ENCODE measurements around the gene PGBD1. TPM values are rescaled to one million over a fixed set of nuclear protein-coding genes. Genes with fewer than 3 reads are reported as not detected.
A peak's percentile ranks its signal among the peaks of the same experiment; 100 is the strongest.

The PGBD1 gene, protein sequence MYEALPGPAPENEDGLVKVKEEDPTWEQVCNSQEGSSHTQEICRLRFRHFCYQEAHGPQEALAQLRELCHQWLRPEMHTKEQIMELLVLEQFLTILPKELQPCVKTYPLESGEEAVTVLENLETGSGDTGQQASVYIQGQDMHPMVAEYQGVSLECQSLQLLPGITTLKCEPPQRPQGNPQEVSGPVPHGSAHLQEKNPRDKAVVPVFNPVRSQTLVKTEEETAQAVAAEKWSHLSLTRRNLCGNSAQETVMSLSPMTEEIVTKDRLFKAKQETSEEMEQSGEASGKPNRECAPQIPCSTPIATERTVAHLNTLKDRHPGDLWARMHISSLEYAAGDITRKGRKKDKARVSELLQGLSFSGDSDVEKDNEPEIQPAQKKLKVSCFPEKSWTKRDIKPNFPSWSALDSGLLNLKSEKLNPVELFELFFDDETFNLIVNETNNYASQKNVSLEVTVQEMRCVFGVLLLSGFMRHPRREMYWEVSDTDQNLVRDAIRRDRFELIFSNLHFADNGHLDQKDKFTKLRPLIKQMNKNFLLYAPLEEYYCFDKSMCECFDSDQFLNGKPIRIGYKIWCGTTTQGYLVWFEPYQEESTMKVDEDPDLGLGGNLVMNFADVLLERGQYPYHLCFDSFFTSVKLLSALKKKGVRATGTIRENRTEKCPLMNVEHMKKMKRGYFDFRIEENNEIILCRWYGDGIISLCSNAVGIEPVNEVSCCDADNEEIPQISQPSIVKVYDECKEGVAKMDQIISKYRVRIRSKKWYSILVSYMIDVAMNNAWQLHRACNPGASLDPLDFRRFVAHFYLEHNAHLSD
- total RNA-seq = 1 to 10 TPM; 1.6 to 1.9 TPM

DNA sequence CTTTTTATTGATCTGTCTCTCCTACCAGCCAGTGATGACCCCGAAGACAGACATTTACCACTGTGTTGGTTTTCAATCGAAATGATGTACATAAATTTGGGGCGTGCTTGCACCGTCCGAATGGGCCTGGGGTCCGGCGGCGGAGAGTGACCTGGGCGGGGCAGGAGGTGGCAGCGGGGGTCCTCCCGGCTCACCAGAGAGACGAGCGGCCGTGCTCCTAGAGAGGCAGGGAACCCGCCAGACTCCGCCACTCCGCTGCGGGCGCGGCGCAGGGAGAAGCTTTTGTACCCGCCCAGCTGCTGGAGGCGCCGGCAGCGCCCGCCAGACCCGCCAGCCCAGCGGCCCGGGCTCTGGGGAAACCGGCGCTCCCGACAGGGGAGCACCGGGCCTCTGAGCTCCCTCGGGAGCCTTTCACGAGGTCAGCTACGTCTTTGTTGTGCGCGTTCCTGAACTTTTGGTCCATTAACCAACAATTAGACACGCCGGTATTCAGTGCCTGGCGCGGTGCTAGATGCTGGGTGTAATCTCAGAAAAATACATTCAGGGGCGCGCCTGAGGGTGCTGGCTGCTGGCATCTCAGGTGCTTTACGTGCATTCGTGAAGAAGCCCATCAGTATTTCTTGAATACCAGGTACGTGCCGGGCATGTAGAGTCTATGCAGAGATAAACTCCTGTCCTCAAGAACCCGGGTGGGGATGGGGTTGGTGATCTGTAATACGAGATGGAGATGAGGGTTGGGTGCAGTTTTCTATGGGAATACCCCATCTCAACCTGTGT, at the start of gene PGBD1:
TSS of gene PGBD1 (plus strand) at position 285 of the 777 bp plus-strand sequence. CDS start 2,242 bp downstream, outside the sequence.
- POLR2A ChIA-PET = interaction anchor here (1.3 kb wide), 1 partner anchor 29 kb away, joined by 3 read pairs; the partner anchor contains the start of gene ZKSCAN4
- H3K4me1 Mint-ChIP-seq (ENCODE audit: low read depth) = peaks cover 11% of the 10 kb centered on the region
- H3K4me3 Mint-ChIP-seq = peak within 1 kb of the TSS; percentile 76
- no peak within 1 kb of the TSS for H3K27ac Mint-ChIP-seq
- intact Hi-C loops (cut with micrococcal nuclease) = loop anchor here (1.0 kb wide), 1 partner anchor 14 kb away; the partner anchor contains the start of gene ZSCAN26
- DNase-seq = peak; percentile 68
- peaks cover 15% of the 10 kb centered on the region for H3K27me3 Mint-ChIP-seq
- CTCF ChIA-PET = interaction anchor here (1.4 to 1.7 kb wide), 2 partner anchors 12 to 74 kb away, joined by 4 to 8 read pairs; no protein-coding TSS in a partner anchor
- peaks cover 23% of the 10 kb centered on the region for H3K36me3 Mint-ChIP-seq
- H3K9me3 Mint-ChIP-seq = peaks cover 8% of the 10 kb centered on the region

DNA sequence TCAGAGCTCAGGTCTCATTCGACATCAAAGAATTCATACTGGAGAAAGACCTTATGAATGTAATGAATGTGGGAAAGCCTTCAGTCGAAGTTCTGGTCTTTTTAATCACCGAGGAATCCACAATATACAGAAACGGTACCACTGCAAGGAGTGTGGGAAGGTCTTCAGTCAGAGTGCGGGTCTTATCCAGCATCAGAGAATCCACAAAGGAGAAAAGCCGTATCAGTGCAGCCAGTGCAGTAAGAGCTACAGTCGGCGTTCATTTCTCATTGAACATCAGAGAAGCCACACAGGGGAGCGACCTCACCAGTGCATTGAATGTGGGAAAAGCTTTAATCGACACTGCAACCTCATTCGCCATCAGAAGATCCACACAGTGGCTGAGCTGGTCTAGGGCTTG, 48.6 kb upstream of the PGBD1 start:
- Mint-ChIP-seq H3K27me3 (peaks cover 6% of the 10 kb centered on the region), H3K27ac (no peak overlapping the region), H3K4me3 (no peak overlapping the region), H3K4me1 (ENCODE audit: low read depth) (no peaks in the 10 kb centered on the region), H3K36me3 (peaks cover 4% of the 10 kb centered on the region), H3K9me3 (no peaks in the 10 kb centered on the region)
- ChIA-PET POLR2A (no interaction called here), CTCF (no interaction called here)
- DNase-seq = no peak
- intact Hi-C loops (cut with micrococcal nuclease) = no loop called here

DNA sequence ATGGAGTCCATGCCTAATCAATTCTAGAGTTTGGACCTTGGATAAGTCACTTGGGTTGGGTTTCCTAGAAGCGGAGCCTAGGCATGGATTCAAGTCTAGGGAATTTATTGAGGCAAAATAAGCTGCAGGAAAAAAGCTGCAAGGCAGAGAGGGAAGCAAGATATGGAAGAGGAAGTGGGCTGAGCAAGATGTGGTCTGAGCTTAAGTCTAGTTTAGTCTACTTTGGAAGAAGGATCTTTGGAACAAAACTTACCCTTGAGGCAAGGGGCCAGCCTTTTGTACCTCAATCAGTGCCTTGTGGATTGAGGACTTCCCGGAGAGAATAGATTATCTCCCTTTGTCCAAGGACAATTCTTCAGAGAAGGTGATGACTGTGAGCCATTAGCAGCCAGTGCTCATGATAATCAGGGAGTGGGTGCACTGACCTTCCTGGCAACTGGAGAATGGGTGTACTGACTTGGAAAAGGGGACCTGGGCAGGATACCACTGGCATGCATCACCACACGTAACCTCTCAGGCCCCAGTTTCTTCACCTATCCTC, 45.4 kb upstream of the PGBD1 start:
- intact Hi-C loops (cut with micrococcal nuclease) = no loop called here
- peaks cover 6% of the 10 kb centered on the region for H3K36me3 Mint-ChIP-seq
- no peak overlapping the region for H3K27ac Mint-ChIP-seq
- H3K4me3 Mint-ChIP-seq = no peak overlapping the region
- ChIA-PET POLR2A (no interaction called here), CTCF (no interaction called here)
- DNase-seq = no peak
- peaks cover 6% of the 10 kb centered on the region for H3K27me3 Mint-ChIP-seq
- H3K4me1 Mint-ChIP-seq (ENCODE audit: low read depth) = no peaks in the 10 kb centered on the region
- no peaks in the 10 kb centered on the region for H3K9me3 Mint-ChIP-seq

DNA sequence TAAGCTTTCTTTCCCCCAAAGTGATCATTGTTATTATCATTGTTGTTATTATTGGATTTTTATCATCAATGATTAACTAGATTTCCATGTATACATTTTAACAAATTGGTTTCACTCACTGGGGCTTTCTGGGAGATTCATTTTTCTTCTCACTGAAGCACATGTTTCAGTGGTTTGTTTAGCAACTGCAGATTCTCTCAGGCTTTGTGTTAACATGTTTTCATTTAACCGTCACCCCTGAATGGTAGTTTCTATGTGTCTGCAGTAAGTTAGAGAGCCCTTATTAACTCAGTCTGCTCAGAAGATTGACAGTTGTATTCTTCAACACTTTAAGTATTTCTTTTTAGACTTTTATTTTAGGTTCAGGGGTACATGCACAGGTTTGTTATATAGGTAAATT, 41.7 kb upstream of the PGBD1 start:
- peaks cover 4% of the 10 kb centered on the region for H3K27me3 Mint-ChIP-seq
- intact Hi-C loops (cut with micrococcal nuclease) = no loop called here
- CTCF ChIA-PET = no interaction called here
- H3K27ac Mint-ChIP-seq = no peak overlapping the region
- DNase-seq = no peak
- POLR2A ChIA-PET = no interaction called here
- H3K4me3 Mint-ChIP-seq = no peak overlapping the region
- no peaks in the 10 kb centered on the region for H3K9me3 Mint-ChIP-seq
- peaks cover 14% of the 10 kb centered on the region for H3K36me3 Mint-ChIP-seq
- H3K4me1 Mint-ChIP-seq (ENCODE audit: low read depth) = no peaks in the 10 kb centered on the region

DNA sequence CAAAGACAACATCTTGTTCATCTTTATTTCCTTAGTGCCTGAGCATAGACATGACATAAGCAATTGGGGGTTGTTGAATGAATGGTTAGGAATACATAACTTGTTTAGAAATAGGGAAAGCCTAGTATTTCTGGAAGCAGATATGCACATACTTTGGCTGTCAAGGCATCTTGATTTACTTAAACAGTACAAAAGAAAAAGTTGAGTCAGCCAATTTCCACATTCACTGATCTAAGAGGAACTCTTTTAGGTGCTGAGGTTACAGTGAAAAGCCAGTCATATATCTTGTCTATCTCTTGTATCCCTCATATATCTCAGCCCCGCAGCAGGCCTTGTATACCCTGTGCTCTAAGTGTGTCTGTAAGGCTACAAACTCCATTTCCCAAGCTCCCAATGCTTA, 40.9 kb upstream of the PGBD1 start:
- intact Hi-C loops (cut with micrococcal nuclease) = no loop called here
- H3K9me3 Mint-ChIP-seq = no peaks in the 10 kb centered on the region
- peaks cover 4% of the 10 kb centered on the region for H3K27me3 Mint-ChIP-seq
- DNase-seq = no peak
- H3K27ac Mint-ChIP-seq = no peak overlapping the region
- H3K4me3 Mint-ChIP-seq = no peak overlapping the region
- CTCF ChIA-PET = no interaction called here
- H3K36me3 Mint-ChIP-seq = peaks cover 20% of the 10 kb centered on the region
- POLR2A ChIA-PET = no interaction called here
- H3K4me1 Mint-ChIP-seq (ENCODE audit: low read depth) = no peaks in the 10 kb centered on the region

DNA sequence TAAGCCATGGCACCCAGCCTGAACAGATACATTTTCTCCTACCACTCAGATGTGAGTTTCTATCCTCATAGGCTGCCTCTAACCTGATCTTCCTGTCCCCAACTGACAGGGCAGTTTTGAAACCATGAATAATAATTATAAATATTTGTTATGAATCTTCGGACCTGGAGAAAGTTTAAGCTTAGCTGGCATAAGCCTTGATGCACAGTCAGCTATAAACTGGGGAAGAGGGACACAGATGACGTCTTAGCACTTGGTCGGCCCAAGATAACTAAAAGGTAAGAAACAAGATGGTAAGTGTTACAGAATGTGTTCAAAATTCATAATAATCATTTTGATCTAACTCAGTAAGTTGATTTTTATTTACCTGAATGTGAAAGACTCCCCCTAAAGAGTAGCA, 37.4 kb upstream of the PGBD1 start:
- Mint-ChIP-seq H3K4me1 (ENCODE audit: low read depth) (no peaks in the 10 kb centered on the region), H3K9me3 (no peaks in the 10 kb centered on the region), H3K4me3 (no peak overlapping the region), H3K36me3 (peaks cover 30% of the 10 kb centered on the region), H3K27ac (no peak overlapping the region), H3K27me3 (no peaks in the 10 kb centered on the region)
- DNase-seq = no peak
- intact Hi-C loops (cut with micrococcal nuclease) = no loop called here
- ChIA-PET CTCF (no interaction called here), POLR2A (no interaction called here)

DNA sequence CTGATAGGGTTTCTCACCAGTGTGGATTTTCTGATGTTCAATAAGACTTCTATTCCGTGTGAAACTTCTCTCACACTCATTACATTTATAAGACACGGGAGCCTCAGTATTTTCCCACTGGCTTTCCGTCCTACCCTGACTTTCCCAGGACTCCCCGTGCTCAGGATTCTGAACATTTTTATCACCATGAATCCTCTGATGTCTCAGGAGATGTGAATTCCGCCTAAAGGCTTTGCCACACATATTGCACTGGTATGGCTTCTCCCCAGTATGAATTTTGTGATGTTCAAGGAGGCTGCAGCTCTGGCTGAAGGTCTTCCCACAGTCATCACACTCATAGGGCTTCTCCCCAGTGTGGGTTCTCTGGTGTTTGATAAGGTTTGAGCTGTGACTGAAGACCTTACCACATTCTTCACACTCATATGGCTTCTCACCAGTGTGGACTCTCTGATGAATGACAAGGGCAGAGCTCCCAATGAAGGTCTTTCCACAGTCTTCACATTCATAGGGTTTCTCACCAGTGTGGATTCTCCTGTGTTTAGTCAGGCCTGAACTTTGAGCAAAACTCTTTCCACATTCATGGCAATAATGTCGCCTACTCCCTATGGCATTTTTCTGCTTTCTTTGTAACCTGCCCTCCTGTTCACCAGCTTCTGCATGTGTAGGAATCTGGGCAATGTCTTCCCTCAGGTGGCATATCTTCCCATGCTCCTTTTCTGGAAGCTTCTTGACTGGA, 36.0 kb upstream of the PGBD1 start:
- Mint-ChIP-seq H3K4me1 (ENCODE audit: low read depth) (peaks cover 4% of the 10 kb centered on the region), H3K9me3 (no peaks in the 10 kb centered on the region), H3K36me3 (peaks cover 30% of the 10 kb centered on the region), H3K4me3 (no peak overlapping the region), H3K27me3 (no peaks in the 10 kb centered on the region), H3K27ac (no peak overlapping the region)
- CTCF ChIA-PET = no interaction called here
- intact Hi-C loops (cut with micrococcal nuclease) = no loop called here
- DNase-seq = no peak
- POLR2A ChIA-PET = no interaction called here

DNA sequence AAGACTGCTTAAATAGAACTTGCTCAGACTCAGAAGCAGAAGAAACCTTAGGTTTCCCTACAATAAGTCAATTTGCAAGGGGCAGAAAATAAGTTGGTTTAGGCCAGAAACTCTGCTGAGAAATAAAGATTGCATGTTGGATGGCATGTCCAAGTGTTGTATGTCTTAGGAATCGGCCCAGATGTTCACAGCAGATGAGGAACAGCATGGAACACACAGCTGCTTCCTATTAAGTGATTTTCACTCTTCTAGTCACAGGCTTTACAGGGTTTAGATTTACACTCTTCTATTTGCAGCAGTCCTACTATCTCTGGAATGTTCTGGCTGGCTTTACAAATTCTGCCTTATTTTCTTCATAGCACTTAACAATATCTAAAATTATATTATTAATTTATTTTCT, 32.5 kb upstream of the PGBD1 start:
- no peak for DNase-seq
- H3K4me1 Mint-ChIP-seq (ENCODE audit: low read depth) = peaks cover 17% of the 10 kb centered on the region
- intact Hi-C loops (cut with micrococcal nuclease) = no loop called here
- H3K9me3 Mint-ChIP-seq = no peaks in the 10 kb centered on the region
- no peak overlapping the region for H3K4me3 Mint-ChIP-seq
- POLR2A ChIA-PET = no interaction called here
- H3K27me3 Mint-ChIP-seq = no peaks in the 10 kb centered on the region
- H3K27ac Mint-ChIP-seq = no peak overlapping the region
- CTCF ChIA-PET = interaction anchor here (1.1 kb wide), 1 partner anchor 107 kb away, joined by 4 read pairs; no protein-coding TSS in a partner anchor
- peaks cover 27% of the 10 kb centered on the region for H3K36me3 Mint-ChIP-seq

DNA sequence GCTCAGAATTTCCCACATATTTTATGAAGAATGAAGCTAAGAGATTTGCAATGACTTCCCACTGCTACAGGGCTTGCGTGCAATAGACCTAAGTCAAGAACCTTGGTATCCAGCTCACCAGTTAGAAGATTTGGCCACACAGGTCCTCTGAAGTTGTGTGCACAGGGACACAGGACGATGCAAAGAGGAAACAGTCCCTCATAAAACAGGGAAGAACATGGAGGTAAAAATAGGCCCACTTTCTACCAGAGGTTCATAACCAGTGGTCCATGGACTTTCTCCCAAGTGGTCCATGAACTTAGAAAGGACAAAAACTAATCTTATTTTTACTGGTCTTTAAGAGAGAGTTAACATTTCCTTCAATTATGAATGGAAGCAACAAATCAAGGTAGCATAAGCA, 30.6 kb upstream of the PGBD1 start:
- Mint-ChIP-seq H3K9me3 (no peaks in the 10 kb centered on the region), H3K4me1 (ENCODE audit: low read depth) (peaks cover 17% of the 10 kb centered on the region), H3K27ac (no peak overlapping the region), H3K27me3 (no peaks in the 10 kb centered on the region), H3K36me3 (peaks cover 11% of the 10 kb centered on the region), H3K4me3 (peak overlapping the region; percentile 68)
- ChIA-PET POLR2A (interaction anchor here (0.9 kb wide), 1 partner anchor 16 kb away, joined by 3 read pairs; the partner anchor contains the start of gene ZSCAN26), CTCF (no interaction called here)
- DNase-seq = no peak
- intact Hi-C loops (cut with micrococcal nuclease) = loop anchor here (5.0 kb wide), 1 partner anchor 168 kb away; the partner anchor contains the start of gene ZNF165

DNA sequence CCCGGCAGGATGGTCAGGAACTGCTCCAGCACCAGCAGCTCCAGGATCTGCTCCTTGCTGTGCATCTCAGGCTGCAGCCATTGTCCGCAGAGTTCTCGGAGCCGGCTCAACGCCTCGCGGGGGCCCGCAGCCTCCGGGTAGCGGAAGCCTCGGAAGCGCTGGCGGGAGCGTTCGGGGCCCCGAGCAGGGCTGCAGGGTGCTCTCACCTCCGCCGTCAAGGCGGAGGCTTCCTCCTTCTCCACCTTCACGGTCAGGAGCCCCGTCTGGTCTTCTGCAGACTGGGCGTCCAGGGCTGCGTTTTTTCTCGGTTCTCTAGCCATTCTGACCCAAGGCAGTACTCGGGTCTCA, 29.7 kb upstream of the PGBD1 start:
- POLR2A ChIA-PET = interaction anchor here (0.8 to 1.9 kb wide), 3 partner anchors 12 to 111 kb away, joined by 3 to 12 read pairs (median 7); partner anchors contain the start of genes ZKSCAN8 and ZSCAN26
- Mint-ChIP-seq H3K27me3 (no peaks in the 10 kb centered on the region), H3K9me3 (no peaks in the 10 kb centered on the region)

More for the DNA sequence above, 29.7 kb upstream of the PGBD1 start:
- intact Hi-C loops (cut with micrococcal nuclease) = loop anchor here (1.0 to 5.0 kb wide), 4 partner anchors 16 to 169 kb away; partner anchors contain the start of genes ZKSCAN8, ZNF165, ZSCAN12 and ZSCAN26
- peaks cover 6% of the 10 kb centered on the region for H3K36me3 Mint-ChIP-seq
- DNase-seq = peak; percentile 52
- peaks cover 17% of the 10 kb centered on the region for H3K4me1 Mint-ChIP-seq (ENCODE audit: low read depth)
- H3K27ac Mint-ChIP-seq = peak overlapping the region; percentile 73
- peak overlapping the region; percentile 98 for H3K4me3 Mint-ChIP-seq
- CTCF ChIA-PET = interaction anchor here (0.7 to 1.0 kb wide), 2 partner anchors 15 to 105 kb away, joined by 3 to 10 read pairs; partner anchors contain the start of gene ZSCAN26

Measured in activated CD4-positive, alpha-beta memory T cell treated with anti-CD3 and anti-CD28 coated beads for 36 hours (primary cell).